ENCODE data around the gene RTP3.
A peak's percentile ranks its signal among the peaks of the same experiment; 100 is the strongest.

RTP3 gene

GRCh38 chr3:46524832-46525231 is 27.1 kb downstream of the RTP3 start:
- no peaks in the 10 kb centered on the region for H3K27me3 ChIP-seq (ENCODE audit: control insufficient read depth in 3 of 3, insufficient read depth in 3 of 3, low read depth in 1 of 3, low read length in 3 of 3)
- H3K4me3 ChIP-seq (ENCODE audit: low read length in 2 of 2), result no peak overlapping the region
- no CpG with 5 or more reads among the region's 3 CpGs for WGBS, 2 donors (ENCODE audit: extremely low coverage in 2 of 2, insufficient read length in 2 of 2, insufficient replicate concordance in 1 of 2)
- no peak overlapping the region for H2BK5ac ChIP-seq (ENCODE audit: low read length)
- no peak overlapping the region for H3K23ac ChIP-seq (ENCODE audit: low read depth, low read length, poor library complexity)
- no peaks in the 10 kb centered on the region for H3K9me3 ChIP-seq (replicated peaks in 1 of 2; ENCODE audit: control insufficient read depth in 2 of 2, insufficient read depth in 1 of 2, low read depth in 1 of 2, low read length in 2 of 2)
- H3K36me3 ChIP-seq (replicated peaks in 1 of 2; ENCODE audit: control insufficient read depth in 2 of 2, insufficient read depth in 2 of 2, low read length in 2 of 2), result no peaks in the 10 kb centered on the region
- no peak for DNase-seq (ENCODE audit: low spot score)
- no peak overlapping the region for H4K8ac ChIP-seq (ENCODE audit: low read depth, low read length)
- H3K4ac ChIP-seq (ENCODE audit: low read length), result no peak overlapping the region
- no peak overlapping the region for H3K18ac ChIP-seq (ENCODE audit: low read length)
- no peak overlapping the region for H3K14ac ChIP-seq (ENCODE audit: low read length)
- H2BK15ac ChIP-seq (ENCODE audit: low read length), result no peak overlapping the region
- H2BK120ac ChIP-seq (ENCODE audit: low read depth, low read length), result no peak overlapping the region
- H3K79me1 ChIP-seq (ENCODE audit: low read depth, low read length), result no peaks in the 10 kb centered on the region
- H2BK12ac ChIP-seq (ENCODE audit: low read length), result no peak overlapping the region
- no peak overlapping the region for H3K4me2 ChIP-seq (ENCODE audit: insufficient read depth, low read length, poor library complexity, severe bottlenecking)
- no peak overlapping the region for H3K27ac ChIP-seq (replicated peaks; ENCODE audit: low read length)
- H2AFZ ChIP-seq (ENCODE audit: low read length), result no peak overlapping the region
- no peak overlapping the region for H4K91ac ChIP-seq (ENCODE audit: low read depth, low read length, poor library complexity)
- H3K4me1 ChIP-seq (ENCODE audit: control insufficient read depth in 2 of 2, insufficient read depth in 1 of 2, low read depth in 1 of 2, low read length in 2 of 2), result no peaks in the 10 kb centered on the region
- no peak overlapping the region for H2AK5ac ChIP-seq (ENCODE audit: low read depth, low read length)
- H3K9ac ChIP-seq (ENCODE audit: low read depth, low read length, poor library complexity), result no peak overlapping the region

DNA sequence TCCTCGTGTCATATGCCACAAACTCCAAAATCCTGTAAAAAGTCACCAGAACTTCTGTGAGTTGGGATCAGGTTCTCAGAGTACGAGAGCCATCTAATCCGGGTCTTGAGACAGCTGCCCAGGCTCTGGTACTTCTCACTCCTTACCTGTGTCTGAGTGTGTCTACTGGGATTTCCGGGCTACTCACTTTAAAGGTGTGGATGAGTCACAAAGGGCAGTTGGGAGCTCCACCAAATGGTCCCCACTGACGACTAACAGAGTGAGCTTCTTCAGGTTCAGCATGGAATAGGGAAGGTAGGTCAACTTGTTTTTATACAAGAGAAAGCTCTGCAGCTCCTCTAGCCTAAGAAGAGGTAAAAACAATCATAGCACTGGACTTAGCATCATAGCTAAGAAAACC is 29.5 kb downstream of the RTP3 start:
- Histone ChIP-seq H3K36me3 (replicated peaks in 1 of 2; ENCODE audit: control insufficient read depth in 2 of 2, insufficient read depth in 2 of 2, low read length in 2 of 2) (no peaks in the 10 kb centered on the region), H4K91ac (ENCODE audit: low read depth, low read length, poor library complexity) (no peak overlapping the region), H3K9ac (ENCODE audit: low read depth, low read length, poor library complexity) (no peak overlapping the region), H2BK120ac (ENCODE audit: low read depth, low read length) (no peak overlapping the region), H2AK5ac (ENCODE audit: low read depth, low read length) (no peak overlapping the region), H3K4me2 (ENCODE audit: insufficient read depth, low read length, poor library complexity, severe bottlenecking) (no peak overlapping the region), H3K4me3 (ENCODE audit: low read length in 2 of 2) (no peak overlapping the region), H3K4ac (ENCODE audit: low read length) (no peak overlapping the region), H4K8ac (ENCODE audit: low read depth, low read length) (no peak overlapping the region), H3K23ac (ENCODE audit: low read depth, low read length, poor library complexity) (no peak overlapping the region), H3K4me1 (ENCODE audit: control insufficient read depth in 2 of 2, insufficient read depth in 1 of 2, low read depth in 1 of 2, low read length in 2 of 2) (no peaks in the 10 kb centered on the region), H2BK12ac (ENCODE audit: low read length) (no peak overlapping the region), H2AFZ (ENCODE audit: low read length) (no peak overlapping the region), H3K79me1 (ENCODE audit: low read depth, low read length) (no peaks in the 10 kb centered on the region), H2BK15ac (ENCODE audit: low read length) (no peak overlapping the region), H3K27me3 (ENCODE audit: control insufficient read depth in 3 of 3, insufficient read depth in 3 of 3, low read depth in 1 of 3, low read length in 3 of 3) (no peaks in the 10 kb centered on the region), H3K27ac (replicated peaks; ENCODE audit: low read length) (no peak overlapping the region), H2BK5ac (ENCODE audit: low read length) (no peak overlapping the region), H3K14ac (ENCODE audit: low read length) (no peak overlapping the region), H3K9me3 (replicated peaks in 1 of 2; ENCODE audit: control insufficient read depth in 2 of 2, insufficient read depth in 1 of 2, low read depth in 1 of 2, low read length in 2 of 2) (no peaks in the 10 kb centered on the region), H3K18ac (ENCODE audit: low read length) (no peak overlapping the region)
- WGBS, 2 donors (ENCODE audit: extremely low coverage in 2 of 2, insufficient read length in 2 of 2, insufficient replicate concordance in 1 of 2), result no CpG with 5 or more reads among the region's 5 CpGs
- DNase-seq (ENCODE audit: low spot score), result no peak

- no peak overlapping the region for H2BK5ac ChIP-seq (ENCODE audit: low read length)
- no peaks in the 10 kb centered on the region for H3K36me3 ChIP-seq (replicated peaks in 1 of 2; ENCODE audit: control insufficient read depth in 2 of 2, insufficient read depth in 2 of 2, low read length in 2 of 2)
- no peaks in the 10 kb centered on the region for H3K9me3 ChIP-seq (replicated peaks in 1 of 2; ENCODE audit: control insufficient read depth in 2 of 2, insufficient read depth in 1 of 2, low read depth in 1 of 2, low read length in 2 of 2)
- no peak overlapping the region for H3K4me2 ChIP-seq (ENCODE audit: insufficient read depth, low read length, poor library complexity, severe bottlenecking)
- no peak for DNase-seq (ENCODE audit: low spot score)
- no peak overlapping the region for H3K14ac ChIP-seq (ENCODE audit: low read length)
- H3K9ac ChIP-seq (ENCODE audit: low read depth, low read length, poor library complexity), result no peak overlapping the region
- H3K79me1 ChIP-seq (ENCODE audit: low read depth, low read length), result no peaks in the 10 kb centered on the region
- no CpG with 5 or more reads among the region's 3 CpGs for WGBS, 2 donors (ENCODE audit: extremely low coverage in 2 of 2, insufficient read length in 2 of 2, insufficient replicate concordance in 1 of 2)
- no peak overlapping the region for H2BK15ac ChIP-seq (ENCODE audit: low read length)
- no peaks in the 10 kb centered on the region for H3K4me1 ChIP-seq (ENCODE audit: control insufficient read depth in 2 of 2, insufficient read depth in 1 of 2, low read depth in 1 of 2, low read length in 2 of 2)
- no peak overlapping the region for H3K23ac ChIP-seq (ENCODE audit: low read depth, low read length, poor library complexity)
- H2BK120ac ChIP-seq (ENCODE audit: low read depth, low read length), result no peak overlapping the region
- H3K18ac ChIP-seq (ENCODE audit: low read length), result no peak overlapping the region
- H2BK12ac ChIP-seq (ENCODE audit: low read length), result no peak overlapping the region
- no peak overlapping the region for H4K8ac ChIP-seq (ENCODE audit: low read depth, low read length)
- no peak overlapping the region for H3K4me3 ChIP-seq (ENCODE audit: low read length in 2 of 2)
- H3K4ac ChIP-seq (ENCODE audit: low read length), result no peak overlapping the region
- no peak overlapping the region for H4K91ac ChIP-seq (ENCODE audit: low read depth, low read length, poor library complexity)
- no peak overlapping the region for H2AK5ac ChIP-seq (ENCODE audit: low read depth, low read length)
- no peak overlapping the region for H3K27ac ChIP-seq (replicated peaks; ENCODE audit: low read length)
- H2AFZ ChIP-seq (ENCODE audit: low read length), result no peak overlapping the region
- H3K27me3 ChIP-seq (ENCODE audit: control insufficient read depth in 3 of 3, insufficient read depth in 3 of 3, low read depth in 1 of 3, low read length in 3 of 3), result no peaks in the 10 kb centered on the region
Observed at GRCh38 chr3:46533091-46533490, 35.3 kb downstream of the RTP3 start.

DNA sequence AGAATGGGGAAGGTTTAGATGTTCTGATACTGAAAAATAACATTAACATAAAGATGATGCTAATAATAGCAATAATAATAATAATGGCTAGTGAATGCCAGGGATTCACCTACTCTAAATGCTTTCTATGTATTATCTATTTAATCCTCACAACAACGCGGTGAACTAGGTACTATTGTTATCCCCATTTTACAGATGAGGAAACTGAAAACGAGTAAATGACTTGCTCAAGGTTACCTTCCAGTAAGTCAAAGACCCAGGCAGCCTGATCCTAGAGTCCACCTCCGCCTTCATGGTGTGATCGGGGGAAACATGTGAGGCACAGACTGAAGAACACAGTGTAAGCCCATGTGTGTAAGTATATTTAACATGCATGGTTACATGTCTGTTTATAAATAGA is 38.0 kb downstream of the RTP3 start:
- Histone ChIP-seq H2BK5ac (ENCODE audit: low read length) (no peak overlapping the region), H3K4ac (ENCODE audit: low read length) (no peak overlapping the region), H3K14ac (ENCODE audit: low read length) (no peak overlapping the region), H2BK12ac (ENCODE audit: low read length) (no peak overlapping the region), H3K4me1 (ENCODE audit: control insufficient read depth in 2 of 2, insufficient read depth in 1 of 2, low read depth in 1 of 2, low read length in 2 of 2) (no peaks in the 10 kb centered on the region), H2BK15ac (ENCODE audit: low read length) (no peak overlapping the region), H3K18ac (ENCODE audit: low read length) (no peak overlapping the region), H3K23ac (ENCODE audit: low read depth, low read length, poor library complexity) (no peak overlapping the region), H3K4me3 (ENCODE audit: low read length in 2 of 2) (peak overlapping the region in 1 of 2 donors; percentile 67), H2BK120ac (ENCODE audit: low read depth, low read length) (no peak overlapping the region), H2AK5ac (ENCODE audit: low read depth, low read length) (no peak overlapping the region), H2AFZ (ENCODE audit: low read length) (no peak overlapping the region), H4K91ac (ENCODE audit: low read depth, low read length, poor library complexity) (no peak overlapping the region), H3K4me2 (ENCODE audit: insufficient read depth, low read length, poor library complexity, severe bottlenecking) (no peak overlapping the region), H3K27ac (replicated peaks; ENCODE audit: low read length) (no peak overlapping the region), H3K79me1 (ENCODE audit: low read depth, low read length) (no peaks in the 10 kb centered on the region), H3K9me3 (replicated peaks in 1 of 2; ENCODE audit: control insufficient read depth in 2 of 2, insufficient read depth in 1 of 2, low read depth in 1 of 2, low read length in 2 of 2) (no peaks in the 10 kb centered on the region), H3K27me3 (ENCODE audit: control insufficient read depth in 3 of 3, insufficient read depth in 3 of 3, low read depth in 1 of 3, low read length in 3 of 3) (no peaks in the 10 kb centered on the region), H3K36me3 (replicated peaks in 1 of 2; ENCODE audit: control insufficient read depth in 2 of 2, insufficient read depth in 2 of 2, low read length in 2 of 2) (no peaks in the 10 kb centered on the region), H3K9ac (ENCODE audit: low read depth, low read length, poor library complexity) (no peak overlapping the region), H4K8ac (ENCODE audit: low read depth, low read length) (no peak overlapping the region)
- WGBS, 2 donors (ENCODE audit: extremely low coverage in 2 of 2, insufficient read length in 2 of 2, insufficient replicate concordance in 1 of 2), result no CpG with 5 or more reads among the region's 5 CpGs
- no peak for DNase-seq (ENCODE audit: low spot score)
